ENCODE measurements around the gene GSG1L.

Gene GSG1L

GRCh38 chr16:27795992-27796614, 267.4 kb downstream of the GSG1L start:
- H3K4me3 ChIP-seq (ENCODE audit: control insufficient read depth, low read depth, low read length), result no peak overlapping the region
- TF ChIP-seq, protein P1, sequence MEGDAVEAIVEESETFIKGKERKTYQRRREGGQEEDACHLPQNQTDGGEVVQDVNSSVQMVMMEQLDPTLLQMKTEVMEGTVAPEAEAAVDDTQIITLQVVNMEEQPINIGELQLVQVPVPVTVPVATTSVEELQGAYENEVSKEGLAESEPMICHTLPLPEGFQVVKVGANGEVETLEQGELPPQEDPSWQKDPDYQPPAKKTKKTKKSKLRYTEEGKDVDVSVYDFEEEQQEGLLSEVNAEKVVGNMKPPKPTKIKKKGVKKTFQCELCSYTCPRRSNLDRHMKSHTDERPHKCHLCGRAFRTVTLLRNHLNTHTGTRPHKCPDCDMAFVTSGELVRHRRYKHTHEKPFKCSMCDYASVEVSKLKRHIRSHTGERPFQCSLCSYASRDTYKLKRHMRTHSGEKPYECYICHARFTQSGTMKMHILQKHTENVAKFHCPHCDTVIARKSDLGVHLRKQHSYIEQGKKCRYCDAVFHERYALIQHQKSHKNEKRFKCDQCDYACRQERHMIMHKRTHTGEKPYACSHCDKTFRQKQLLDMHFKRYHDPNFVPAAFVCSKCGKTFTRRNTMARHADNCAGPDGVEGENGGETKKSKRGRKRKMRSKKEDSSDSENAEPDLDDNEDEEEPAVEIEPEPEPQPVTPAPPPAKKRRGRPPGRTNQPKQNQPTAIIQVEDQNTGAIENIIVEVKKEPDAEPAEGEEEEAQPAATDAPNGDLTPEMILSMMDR (IDR thresholded peaks at IDR 0.05; ENCODE audit: control insufficient read depth, insufficient read depth, low read depth, low read length, missing control alignments), result no peak
- no peak for DNase-seq (ENCODE audit: low read depth)

DNA sequence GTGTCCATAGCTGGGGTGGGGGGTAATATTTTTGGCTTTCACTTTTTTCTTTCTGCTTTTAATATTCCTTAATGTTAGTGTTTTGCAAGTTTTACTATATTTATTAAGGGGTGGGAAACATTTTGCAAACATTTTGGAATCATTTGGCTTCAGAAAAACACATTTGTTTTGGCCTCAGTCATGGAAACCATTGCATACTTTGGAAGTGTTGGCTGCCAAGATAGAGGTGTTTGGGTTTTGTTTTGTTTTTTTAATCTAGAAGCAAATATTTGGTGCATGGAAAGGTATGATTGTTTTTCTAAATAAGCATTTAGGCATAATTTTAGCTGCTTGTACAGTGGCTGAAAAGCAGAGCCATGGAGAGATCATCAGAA, 270.3 kb downstream of the GSG1L start:
- no peak overlapping the region for H3K4me3 ChIP-seq (ENCODE audit: control insufficient read depth, low read depth, low read length)
- no peak for DNase-seq (ENCODE audit: low read depth)
- TF ChIP-seq, protein P1 (IDR thresholded peaks at IDR 0.05; ENCODE audit: control insufficient read depth, insufficient read depth, low read depth, low read length, missing control alignments), result no peak

- TF ChIP-seq, protein P1 (IDR thresholded peaks at IDR 0.05; ENCODE audit: control insufficient read depth, insufficient read depth, low read depth, low read length, missing control alignments), result no peak
- no peak overlapping the region for H3K4me3 ChIP-seq (ENCODE audit: control insufficient read depth, low read depth, low read length)
- no peak for DNase-seq (ENCODE audit: low read depth)
These were observed 270.8 kb downstream of the GSG1L start for GRCh38 chr16:27792486-27793248.

DNA sequence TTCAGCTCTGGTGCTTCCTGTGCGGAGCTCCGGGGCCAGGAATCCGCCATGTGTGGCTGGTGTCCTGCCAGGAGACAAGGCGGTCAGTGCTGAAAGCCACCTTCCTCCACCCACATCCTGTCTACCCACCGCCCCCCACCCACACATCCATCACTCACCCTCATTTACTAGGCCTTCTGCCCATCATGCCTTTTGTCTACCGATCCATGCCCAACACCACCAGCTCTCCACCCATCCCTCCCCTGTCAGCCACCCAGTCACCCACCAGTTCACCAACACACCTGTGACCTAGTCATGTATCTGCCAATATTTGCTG, 272.2 kb downstream of the GSG1L start:
- TF ChIP-seq, protein P1 (IDR thresholded peaks at IDR 0.05; ENCODE audit: control insufficient read depth, insufficient read depth, low read depth, low read length, missing control alignments), result no peak
- DNase-seq (ENCODE audit: low read depth), result no peak
- no peak overlapping the region for H3K4me3 ChIP-seq (ENCODE audit: control insufficient read depth, low read depth, low read length)

GRCh38 chr16:27790546-27791403, 272.7 kb downstream of the GSG1L start:
- no peak overlapping the region for H3K4me3 ChIP-seq (ENCODE audit: control insufficient read depth, low read depth, low read length)
- no peak for DNase-seq (ENCODE audit: low read depth)
- TF ChIP-seq, protein P1 (IDR thresholded peaks at IDR 0.05; ENCODE audit: control insufficient read depth, insufficient read depth, low read depth, low read length, missing control alignments), result no peak

DNA sequence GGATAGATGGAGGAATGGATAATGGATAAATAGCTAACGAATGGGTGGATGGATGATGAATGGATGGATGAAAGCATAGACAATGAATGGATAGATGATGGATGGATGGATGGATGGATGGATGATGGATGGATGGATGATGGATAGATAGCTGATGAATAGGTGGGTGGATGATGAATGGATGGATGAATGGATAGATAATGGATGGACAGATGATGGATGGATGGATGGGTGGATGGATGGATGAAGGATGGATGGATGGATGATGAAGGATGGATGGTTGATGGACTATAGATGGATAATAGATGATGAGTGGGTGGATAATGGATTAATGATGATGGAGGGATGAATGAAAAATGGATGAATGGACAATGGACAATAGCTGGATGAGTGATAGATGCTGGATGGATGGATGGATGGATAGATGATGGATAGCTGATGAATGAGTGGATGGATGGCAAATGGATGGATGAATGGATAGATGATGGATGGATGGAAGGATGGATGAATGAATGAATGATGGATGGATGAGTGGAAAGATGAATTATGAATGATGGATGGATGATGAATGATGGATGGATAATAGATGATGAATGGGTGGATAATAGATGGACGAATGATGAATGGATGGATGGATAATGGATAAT, 273.8 kb downstream of the GSG1L start:
- no peak overlapping the region for H3K4me3 ChIP-seq (ENCODE audit: control insufficient read depth, low read depth, low read length)
- TF ChIP-seq, protein P1 (IDR thresholded peaks at IDR 0.05; ENCODE audit: control insufficient read depth, insufficient read depth, low read depth, low read length, missing control alignments), result no peak
- DNase-seq (ENCODE audit: low read depth), result no peak
